Esophagus squamous epithelium (tissue), 5 donors: ENCODE results near the gene RBMS3. TPM values are rescaled to one million over a fixed set of nuclear protein-coding genes. Genes with fewer than 3 reads are reported as not detected.

ENCODE experiments used
- DNase-seq: peaks from one replicate; lab custom pipeline; 2025; lab: John Stamatoyannopoulos, UW
- H3K27ac ChIP-seq, 4 donors: fragments of 200-600 bp; sonication (generic); one replicate each; pipeline ENCODE4 v1.5.1; 2016 to 2019; ENCODE audit warnings: mild to moderate bottlenecking in 1 of 4
- H3K27me3 ChIP-seq, 4 donors: fragments of 200-600 bp; sonication (generic); 1 replicate in 3 of 4; 2 replicates in 1 of 4; pipeline versions ENCODE4 v1.5.1 to v1.6.0; 2017 to 2021; ENCODE audit warnings: antibody characterized with exemption in 1 of 4
- H3K36me3 ChIP-seq, 3 donors: fragments of 200-600 bp; sonication (generic); one replicate each; pipeline ENCODE4 v1.5.1; 2016 to 2019
- H3K4me1 ChIP-seq, 3 donors: fragments of 200-600 bp; sonication (generic); one replicate each; pipeline ENCODE4 v1.5.1; 2017 to 2019
- H3K4me3 ChIP-seq, 4 donors: fragments of 200-600 bp; sonication (generic); 1 replicate in 3 of 4; 2 replicates in 1 of 4; pipeline ENCODE4 v1.5.1; 2016 to 2019; ENCODE audit warnings: mild to moderate bottlenecking in 2 of 4, moderate library complexity in 1 of 4
- H3K9me3 ChIP-seq, 3 donors: fragments of 200-600 bp; sonication (generic); one replicate each; pipeline ENCODE4 v1.5.1; 2016 to 2019
- CTCF ChIP-seq, 6 experiments: fragments of 450-650 bp in 4 of 6; fragments of 200-600 bp in 2 of 6; sonication (generic) in 2 of 6; IDR thresholded peaks; one replicate each; pipeline ENCODE4 v1.5.1; 2016 to 2019; ENCODE audit warnings: antibody characterized with exemption in 6 of 6, mild to moderate bottlenecking in 4 of 6, moderate library complexity in 4 of 6
- POLR2A ChIP-seq, 4 donors: fragments of 450-650 bp; IDR thresholded peaks; one replicate each; pipeline ENCODE4 v1.6.1; 2017; ENCODE audit warnings: antibody characterized with exemption in 4 of 4, mild to moderate bottlenecking in 4 of 4, moderate library complexity in 3 of 4
- WGBS, 2 donors: methylation state at CpG; one replicate each; pipeline ENCODE4 v1.1.5; 2018; 5-methylcytosine and 5-hydroxymethylcytosine counted together
- intact Hi-C: fragments of 100-400 bp; cut with DNase I; formaldehyde crosslinking; loops from one replicate; pipeline ENCODE4 v1.15.0; 2022
- total RNA-seq, 4 donors: library from RNA; depleted of rRNA; stranded (reverse); fragments of >200 nt; gene quantifications; one replicate each; pipeline ENCODE4 v1.1.0, GENCODE V29; 2016
- donor health status: DM: yes; HTN: yes; CAD: no.

Gene RBMS3
- total RNA-seq, 4 donors from 2014 or later = 0.57 to 35.7 (median 6.1) TPM

DNA sequence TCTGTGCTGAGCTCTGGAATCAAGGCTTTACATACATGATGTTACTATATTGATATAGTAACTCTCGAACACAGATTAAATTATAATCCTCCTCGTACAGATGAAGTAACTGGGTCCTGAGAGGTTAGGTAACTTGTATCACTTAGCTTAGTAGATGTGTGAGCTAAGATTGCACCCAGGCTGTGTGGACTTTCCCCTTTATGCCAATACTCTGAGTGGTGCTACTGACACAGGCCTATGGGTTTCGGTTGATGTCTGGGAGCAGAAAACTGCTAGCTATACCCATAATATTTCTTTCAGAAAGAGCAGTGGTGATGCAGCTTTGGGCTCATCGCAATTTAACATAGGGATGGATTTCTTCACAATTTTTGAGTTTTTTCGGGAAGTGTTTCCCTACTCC, 259.7 kb downstream of the RBMS3 start:
- intact Hi-C loops = no loop called here
- DNase-seq = no peak
- TF ChIP-seq CTCF (IDR thresholded peaks at IDR 0.05) (no peak), POLR2A (IDR thresholded peaks at IDR 0.05) (no peak)
- H3K27ac ChIP-seq = no peak overlapping the region
- no peaks in the 10 kb centered on the region for H3K27me3 ChIP-seq
- H3K4me1 ChIP-seq = peaks cover 0 to 5% (median 0%) of the 10 kb centered on the region in 3 donors
- no peaks in the 10 kb centered on the region for H3K9me3 ChIP-seq
- WGBS, 2 donors = 85 to 89% methylated on average over 5 of the region's 5 CpGs
- H3K36me3 ChIP-seq = no peaks in the 10 kb centered on the region
- H3K4me3 ChIP-seq = no peak overlapping the region

DNA sequence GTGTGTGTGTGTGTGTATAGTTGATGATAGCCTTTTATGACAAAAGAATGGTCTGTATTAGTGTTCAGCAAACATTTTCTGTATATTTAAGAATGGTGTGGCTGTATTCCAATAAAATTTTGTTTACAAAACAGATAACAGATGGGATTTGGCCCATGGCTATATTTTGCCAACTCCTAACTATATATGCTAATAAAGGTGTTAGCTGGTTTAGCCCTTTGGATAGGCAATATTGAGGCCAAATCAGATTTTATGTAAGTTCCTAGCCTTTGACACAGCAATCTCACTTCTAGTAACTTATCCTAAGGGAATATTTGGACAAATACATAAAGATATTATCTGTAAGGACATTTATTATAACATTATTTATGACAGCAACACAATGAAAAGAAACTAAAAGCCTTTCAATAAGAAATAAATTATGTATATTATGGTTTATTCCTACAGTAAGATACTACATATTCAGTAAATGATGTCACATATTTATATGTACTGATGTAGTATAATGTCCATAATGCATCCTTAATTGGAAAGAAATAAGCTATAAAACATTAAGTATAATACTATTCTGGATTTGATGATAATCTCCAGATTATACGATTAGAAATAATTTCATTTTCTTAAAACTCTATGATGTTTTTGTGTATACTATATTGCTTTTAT, 264.0 kb downstream of the RBMS3 start:
- Histone ChIP-seq H3K4me1 (no peaks in the 10 kb centered on the region), H3K27ac (no peak overlapping the region), H3K4me3 (no peak overlapping the region), H3K36me3 (no peaks in the 10 kb centered on the region), H3K27me3 (no peaks in the 10 kb centered on the region), H3K9me3 (no peaks in the 10 kb centered on the region)
- TF ChIP-seq POLR2A (IDR thresholded peaks at IDR 0.05) = no peak
- no peak for TF ChIP-seq CTCF (IDR thresholded peaks at IDR 0.05)
- WGBS, 2 donors = 85 to 91% methylated on average over 1 of the region's 1 CpG
- no peak for DNase-seq
- intact Hi-C loops = no loop called here

DNA sequence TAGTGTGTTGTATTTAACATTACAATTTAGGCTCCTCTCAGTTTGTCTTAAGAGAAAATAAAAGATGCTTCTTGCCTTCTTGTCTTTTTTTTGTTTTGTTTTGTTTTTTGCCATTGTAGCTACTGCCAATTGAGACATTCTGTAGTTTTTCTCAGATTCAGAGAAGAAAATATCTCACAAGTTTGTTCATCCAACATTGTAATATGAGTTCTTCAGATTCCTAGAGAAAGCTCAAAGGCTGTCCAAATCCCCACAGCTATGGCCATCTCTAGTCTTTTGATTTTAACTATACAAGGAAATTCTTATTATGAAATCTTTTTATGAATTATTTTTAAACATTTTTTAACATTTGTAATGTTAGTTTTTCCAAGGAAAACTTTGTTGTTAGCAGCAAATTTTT, 264.7 kb downstream of the RBMS3 start:
- no peak overlapping the region for H3K27ac ChIP-seq
- no peak overlapping the region for H3K4me3 ChIP-seq
- no peaks in the 10 kb centered on the region for H3K36me3 ChIP-seq
- intact Hi-C loops = no loop called here
- no peaks in the 10 kb centered on the region for H3K27me3 ChIP-seq
- no peak for DNase-seq
- no peak for TF ChIP-seq CTCF (IDR thresholded peaks at IDR 0.05)
- no peak for TF ChIP-seq POLR2A (IDR thresholded peaks at IDR 0.05)
- H3K4me1 ChIP-seq = no peaks in the 10 kb centered on the region
- H3K9me3 ChIP-seq = no peaks in the 10 kb centered on the region

- no peak for DNase-seq
- H3K9me3 ChIP-seq = no peaks in the 10 kb centered on the region
- no peaks in the 10 kb centered on the region for H3K27me3 ChIP-seq
- H3K27ac ChIP-seq = no peak overlapping the region
- H3K4me3 ChIP-seq = no peak overlapping the region
- TF ChIP-seq CTCF (IDR thresholded peaks at IDR 0.05) (no peak), POLR2A (IDR thresholded peaks at IDR 0.05) (no peak)
- no peaks in the 10 kb centered on the region for H3K36me3 ChIP-seq
- 37 to 48% methylated on average over 3 of the region's 3 CpGs for WGBS, 2 donors
- intact Hi-C loops = no loop called here
- no peaks in the 10 kb centered on the region for H3K4me1 ChIP-seq
Observed at GRCh38 chr3:29552051-29552450, 271.2 kb downstream of the RBMS3 start.

DNA sequence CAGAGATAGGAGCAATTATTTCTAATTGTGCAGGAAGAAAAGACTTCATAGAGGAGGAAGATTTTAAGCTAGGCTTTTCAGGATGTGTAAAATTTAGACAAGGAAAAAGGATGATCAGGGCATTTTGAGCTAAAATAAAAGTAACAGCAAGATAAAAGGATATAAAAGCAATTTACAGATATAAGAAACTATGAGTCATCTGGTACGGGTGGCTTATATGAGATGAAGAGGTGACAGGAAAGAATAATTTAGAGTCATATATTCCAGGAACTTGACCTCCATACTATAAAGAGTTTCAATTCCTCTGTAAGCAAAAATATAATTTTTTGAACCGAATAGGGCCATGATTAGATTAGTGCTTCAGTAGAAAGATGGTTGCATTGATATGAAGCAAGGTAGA, 273.7 kb downstream of the RBMS3 start:
- WGBS, 2 donors = 48 to 52% methylated on average over 2 of the region's 2 CpGs
- H3K4me1 ChIP-seq = no peaks in the 10 kb centered on the region
- no peaks in the 10 kb centered on the region for H3K27me3 ChIP-seq
- intact Hi-C loops = no loop called here
- no peaks in the 10 kb centered on the region for H3K9me3 ChIP-seq
- no peak overlapping the region for H3K4me3 ChIP-seq
- no peaks in the 10 kb centered on the region for H3K36me3 ChIP-seq
- H3K27ac ChIP-seq = no peak overlapping the region
- TF ChIP-seq CTCF (IDR thresholded peaks at IDR 0.05) = no peak
- TF ChIP-seq POLR2A (IDR thresholded peaks at IDR 0.05) = no peak
- no peak for DNase-seq
